ENCODE results near the gene DRICH1. TPM values are rescaled to one million over a fixed set of nuclear protein-coding genes. Genes with fewer than 3 reads are reported as not detected.
"Not testable (repeated sequence)": the region's sequence is repeated elsewhere in the genome, so short reads cannot be mapped to it uniquely, and the experiment has no call there.

DRICH1 gene
- total RNA-seq, 1 donor from 2014 or later, result 0.39 TPM

- no peak for DNase-seq (ENCODE audit: low spot score)
Observed at GRCh38 chr22:23603266-23603665, 28.9 kb downstream of the DRICH1 start.

GRCh38 chr22:23598805-23599518 lies 33.2 kb downstream of the DRICH1 start:
- no peak for DNase-seq (ENCODE audit: low spot score)

- DNase-seq (ENCODE audit: low spot score), result not testable (repeated sequence)
Observed at GRCh38 chr22:23597576-23598268, 34.4 kb downstream of the DRICH1 start.

GRCh38 chr22:23595904-23596303 lies 36.2 kb downstream of the DRICH1 start:
- DNase-seq (ENCODE audit: low spot score), result not testable (repeated sequence)

GRCh38 chr22:23591846-23592245 lies 40.3 kb downstream of the DRICH1 start:
- no peak for DNase-seq (ENCODE audit: low spot score)

GRCh38 chr22:23591201-23591791 lies 40.8 kb downstream of the DRICH1 start:
- DNase-seq (ENCODE audit: low spot score), result no peak

GRCh38 chr22:23583836-23584235 lies 48.3 kb downstream of the DRICH1 start:
- DNase-seq (ENCODE audit: low spot score), result no peak

- DNase-seq (ENCODE audit: low spot score), result no peak
Observed at GRCh38 chr22:23583153-23583552, 49.0 kb downstream of the DRICH1 start.

GRCh38 chr22:23581260-23581650 lies 50.9 kb downstream of the DRICH1 start:
- DNase-seq (ENCODE audit: low spot score), result no peak

- no peak for DNase-seq (ENCODE audit: low spot score)
Observed at GRCh38 chr22:23580576-23581259, 51.4 kb downstream of the DRICH1 start.

- DNase-seq (ENCODE audit: low spot score), result no peak
Observed at GRCh38 chr22:23579870-23580575, 52.1 kb downstream of the DRICH1 start, which contains the start of gene IGLL1. Gene IGLL1, minus strand, starts transcription at chr22:23580290. Its CDS starts 100 bp downstream, at chr22:23580190.

GRCh38 chr22:23579280-23579679 lies 52.8 kb downstream of the DRICH1 start:
- no peak for DNase-seq (ENCODE audit: low spot score)

- no peak for DNase-seq (ENCODE audit: low spot score)
Observed at GRCh38 chr22:23578306-23578705, 53.8 kb downstream of the DRICH1 start.

- no peak for DNase-seq (ENCODE audit: low spot score)
Observed at GRCh38 chr22:23576681-23577080, 55.4 kb downstream of the DRICH1 start.

GRCh38 chr22:23575601-23576000 lies 56.5 kb downstream of the DRICH1 start:
- no peak for DNase-seq (ENCODE audit: low spot score)

GRCh38 chr22:23574877-23575276 lies 57.2 kb downstream of the DRICH1 start:
- no peak for DNase-seq (ENCODE audit: low spot score)

- no peak for DNase-seq (ENCODE audit: low spot score)
Observed at GRCh38 chr22:23574371-23574811, 57.7 kb downstream of the DRICH1 start.

GRCh38 chr22:23573701-23574235 lies 58.4 kb downstream of the DRICH1 start:
- DNase-seq (ENCODE audit: low spot score), result not testable (repeated sequence)

GRCh38 chr22:23573106-23573505 lies 59.0 kb downstream of the DRICH1 start:
- not testable (repeated sequence) for DNase-seq (ENCODE audit: low spot score)

- no peak for DNase-seq (ENCODE audit: low spot score)
Observed at GRCh38 chr22:23571486-23571885, 60.6 kb downstream of the DRICH1 start.

- DNase-seq (ENCODE audit: low spot score), result no peak
Observed at GRCh38 chr22:23570681-23571080, 61.4 kb downstream of the DRICH1 start.

Data from mesenteric fat pad (tissue), 1 donor.